K562 (cell line): ENCODE results near the gene TIFAB. TPM values are rescaled to one million over a fixed set of nuclear protein-coding genes. Genes with fewer than 3 reads are reported as not detected.

Source experiments
- CAMTA2 ChIP-seq: fragments of 250-450 bp; sonication (Bioruptor Pico); conservative IDR thresholded peaks from 2 replicates; pipeline ENCODE4 v1.5.1; 2022
- EHMT2 ChIP-seq: fragments of 450-650 bp; IDR thresholded peaks from 2 replicates; pipeline ENCODE4 v1.6.1; 2018; ENCODE audit warnings: antibody characterized with exemption
- MTA1 ChIP-seq: fragments of 450-650 bp; IDR thresholded peaks from 2 replicates; pipeline ENCODE4 v1.6.1; 2017; ENCODE audit warnings: borderline replicate concordance
- NCOR1 ChIP-seq: fragments of 450-650 bp; IDR thresholded peaks from 2 replicates; pipeline ENCODE4 v1.6.1; 2016; ENCODE audit warnings: mild to moderate bottlenecking, moderate library complexity
- NFYB ChIP-seq: IDR thresholded peaks from 2 replicates; pipeline ENCODE4 v1.6.1; 2011; ENCODE audit warnings: mild to moderate bottlenecking, moderate library complexity; ENCODE audit not compliant: insufficient read length; ENCODE audit errors: extremely low read depth
- PHF20 ChIP-seq: fragments of 450-650 bp; IDR thresholded peaks from 2 replicates; pipeline ENCODE4 v1.6.1; 2018; ENCODE audit not compliant: partially characterized antibody
- PHTF2 ChIP-seq: fragments of 250-450 bp; sonication (Bioruptor Pico); IDR thresholded peaks from 2 replicates; pipeline ENCODE4 v1.5.0; 2021; ENCODE audit warnings: mild to moderate bottlenecking
- POLR2B ChIP-seq: fragments of 450-650 bp; IDR thresholded peaks from 2 replicates; pipeline ENCODE4 v1.6.1; 2018; ENCODE audit warnings: low read depth; ENCODE audit not compliant: partially characterized antibody
- RBM34 ChIP-seq: fragments of 200-400 bp; formaldehyde crosslinking; IDR thresholded peaks from 2 replicates; pipeline ENCODE4 v1.6.1; 2018; ENCODE audit warnings: low read length, borderline replicate concordance; ENCODE audit not compliant: insufficient read depth
- U2AF2 ChIP-seq: fragments of 200-400 bp; formaldehyde crosslinking; optimal IDR thresholded peaks from 2 replicates; pipeline ENCODE3; 2017; ENCODE audit warnings: low read depth, mild to moderate bottlenecking, low read length
- ZNF121 ChIP-seq: sonication (generic); formaldehyde crosslinking; conservative IDR thresholded peaks from 2 replicates; pipeline ENCODE4 v1.8.0; 2022; ENCODE audit warnings: missing genetic modification reagents
- ZNF134 ChIP-seq: fragments of 250-450 bp; sonication (Bioruptor Pico); conservative IDR thresholded peaks from 2 replicates; pipeline ENCODE4 v1.4.0; 2020
- ZNF253 ChIP-seq: fragments of 250-450 bp; sonication (Bioruptor Pico); conservative IDR thresholded peaks from 2 replicates; pipeline ENCODE4 v1.6.1; 2021; ENCODE audit warnings: mild to moderate bottlenecking
- ZNF707 ChIP-seq: fragments of 250-450 bp; sonication (Bioruptor Pico); conservative IDR thresholded peaks from 2 replicates; pipeline ENCODE4 v1.8.0; 2022; ENCODE audit warnings: inconsistent platforms, mild to moderate bottlenecking, moderate library complexity
- polyA plus RNA-seq, 8 experiments: library from polyadenylated mRNA; depleted of rRNA in 4 of 8; stranded (reverse) in 5 of 8; unstranded in 3 of 8; fragments of >200 nt; fragmentation: Nextera tagmentation in 2 of 8; fragmentation: Illumina TruSeq in 1 of 8; extraction: Ambion mirVana in 2 of 8; extraction: Trizol in 1 of 8; gene quantifications; 2 replicates each; pipeline versions ENCODE4 v1.2.1 to v1.2.3, GENCODE V29; 2011 to 2014; ENCODE audit warnings: inconsistent platforms in 1 of 8, missing spikeins in 1 of 8
- total RNA-seq, 7 experiments: library from RNA; depleted of rRNA in 6 of 7; stranded (reverse); fragments of >200 nt in 6 of 7; fragmentation: Illumina TruSeq in 2 of 7; extraction: Trizol in 2 of 7; gene quantifications; 2 replicates each; pipeline versions ENCODE4 v1.2.1 to v1.2.3, GENCODE V29; 2011 to 2021; ENCODE audit warnings: low replicate concordance in 1 of 7
- TF ChIP-seq, protein P1 (sequence below), 2 experiments: fragments of 450-650 bp; IDR thresholded peaks; 2 replicates each; pipeline ENCODE4 v1.6.1; 2018; ENCODE audit warnings: mild to moderate bottlenecking in 2 of 2, low read depth in 1 of 2; ENCODE audit not compliant: partially characterized antibody in 2 of 2
- TF ChIP-seq, protein P2 (sequence below), 2 experiments: fragments of 450-650 bp in 1 of 2; sonication (generic) in 1 of 2; formaldehyde crosslinking in 1 of 2; IDR thresholded peaks; 2 replicates each; pipeline versions ENCODE4 v1.7.1 to v1.9.0; 2016 to 2022; ENCODE audit warnings: inconsistent platforms in 1 of 2, mild to moderate bottlenecking in 1 of 2, missing genetic modification reagents in 1 of 2

TIFAB gene
- total and polyA plus RNA-seq, 9 of the 15 experiments (the other 6 are each of a cell fraction or from before 2014, with no cell fraction given): not detected

GRCh38 chr5:135457424-135458071, 5.4 kb upstream of the TIFAB start (continued):
- TF ChIP-seq RBM34 (no peak), EHMT2 (peak; percentile 39; the same call in 1 of the 2 replicates), POLR2B (no peak), ZNF253 (CRISPR knock-in tag) (no peak), ZNF121 (no peak), CAMTA2 (CRISPR knock-in tag) (no peak), MTA1 (no peak), PHF20 (no peak), ZNF707 (CRISPR knock-in tag) (no peak), PHTF2 (no peak), U2AF2 (no peak), NCOR1 (no peak), ZNF134 (no peak), NFYB (no peak)
- TF ChIP-seq, protein P1, sequence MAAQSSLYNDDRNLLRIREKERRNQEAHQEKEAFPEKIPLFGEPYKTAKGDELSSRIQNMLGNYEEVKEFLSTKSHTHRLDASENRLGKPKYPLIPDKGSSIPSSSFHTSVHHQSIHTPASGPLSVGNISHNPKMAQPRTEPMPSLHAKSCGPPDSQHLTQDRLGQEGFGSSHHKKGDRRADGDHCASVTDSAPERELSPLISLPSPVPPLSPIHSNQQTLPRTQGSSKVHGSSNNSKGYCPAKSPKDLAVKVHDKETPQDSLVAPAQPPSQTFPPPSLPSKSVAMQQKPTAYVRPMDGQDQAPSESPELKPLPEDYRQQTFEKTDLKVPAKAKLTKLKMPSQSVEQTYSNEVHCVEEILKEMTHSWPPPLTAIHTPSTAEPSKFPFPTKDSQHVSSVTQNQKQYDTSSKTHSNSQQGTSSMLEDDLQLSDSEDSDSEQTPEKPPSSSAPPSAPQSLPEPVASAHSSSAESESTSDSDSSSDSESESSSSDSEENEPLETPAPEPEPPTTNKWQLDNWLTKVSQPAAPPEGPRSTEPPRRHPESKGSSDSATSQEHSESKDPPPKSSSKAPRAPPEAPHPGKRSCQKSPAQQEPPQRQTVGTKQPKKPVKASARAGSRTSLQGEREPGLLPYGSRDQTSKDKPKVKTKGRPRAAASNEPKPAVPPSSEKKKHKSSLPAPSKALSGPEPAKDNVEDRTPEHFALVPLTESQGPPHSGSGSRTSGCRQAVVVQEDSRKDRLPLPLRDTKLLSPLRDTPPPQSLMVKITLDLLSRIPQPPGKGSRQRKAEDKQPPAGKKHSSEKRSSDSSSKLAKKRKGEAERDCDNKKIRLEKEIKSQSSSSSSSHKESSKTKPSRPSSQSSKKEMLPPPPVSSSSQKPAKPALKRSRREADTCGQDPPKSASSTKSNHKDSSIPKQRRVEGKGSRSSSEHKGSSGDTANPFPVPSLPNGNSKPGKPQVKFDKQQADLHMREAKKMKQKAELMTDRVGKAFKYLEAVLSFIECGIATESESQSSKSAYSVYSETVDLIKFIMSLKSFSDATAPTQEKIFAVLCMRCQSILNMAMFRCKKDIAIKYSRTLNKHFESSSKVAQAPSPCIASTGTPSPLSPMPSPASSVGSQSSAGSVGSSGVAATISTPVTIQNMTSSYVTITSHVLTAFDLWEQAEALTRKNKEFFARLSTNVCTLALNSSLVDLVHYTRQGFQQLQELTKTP (IDR thresholded peaks at IDR 0.05; ENCODE audit: low read depth in 1 of 2, partially characterized antibody in 2 of 2): no peak
- TF ChIP-seq, protein P2, sequence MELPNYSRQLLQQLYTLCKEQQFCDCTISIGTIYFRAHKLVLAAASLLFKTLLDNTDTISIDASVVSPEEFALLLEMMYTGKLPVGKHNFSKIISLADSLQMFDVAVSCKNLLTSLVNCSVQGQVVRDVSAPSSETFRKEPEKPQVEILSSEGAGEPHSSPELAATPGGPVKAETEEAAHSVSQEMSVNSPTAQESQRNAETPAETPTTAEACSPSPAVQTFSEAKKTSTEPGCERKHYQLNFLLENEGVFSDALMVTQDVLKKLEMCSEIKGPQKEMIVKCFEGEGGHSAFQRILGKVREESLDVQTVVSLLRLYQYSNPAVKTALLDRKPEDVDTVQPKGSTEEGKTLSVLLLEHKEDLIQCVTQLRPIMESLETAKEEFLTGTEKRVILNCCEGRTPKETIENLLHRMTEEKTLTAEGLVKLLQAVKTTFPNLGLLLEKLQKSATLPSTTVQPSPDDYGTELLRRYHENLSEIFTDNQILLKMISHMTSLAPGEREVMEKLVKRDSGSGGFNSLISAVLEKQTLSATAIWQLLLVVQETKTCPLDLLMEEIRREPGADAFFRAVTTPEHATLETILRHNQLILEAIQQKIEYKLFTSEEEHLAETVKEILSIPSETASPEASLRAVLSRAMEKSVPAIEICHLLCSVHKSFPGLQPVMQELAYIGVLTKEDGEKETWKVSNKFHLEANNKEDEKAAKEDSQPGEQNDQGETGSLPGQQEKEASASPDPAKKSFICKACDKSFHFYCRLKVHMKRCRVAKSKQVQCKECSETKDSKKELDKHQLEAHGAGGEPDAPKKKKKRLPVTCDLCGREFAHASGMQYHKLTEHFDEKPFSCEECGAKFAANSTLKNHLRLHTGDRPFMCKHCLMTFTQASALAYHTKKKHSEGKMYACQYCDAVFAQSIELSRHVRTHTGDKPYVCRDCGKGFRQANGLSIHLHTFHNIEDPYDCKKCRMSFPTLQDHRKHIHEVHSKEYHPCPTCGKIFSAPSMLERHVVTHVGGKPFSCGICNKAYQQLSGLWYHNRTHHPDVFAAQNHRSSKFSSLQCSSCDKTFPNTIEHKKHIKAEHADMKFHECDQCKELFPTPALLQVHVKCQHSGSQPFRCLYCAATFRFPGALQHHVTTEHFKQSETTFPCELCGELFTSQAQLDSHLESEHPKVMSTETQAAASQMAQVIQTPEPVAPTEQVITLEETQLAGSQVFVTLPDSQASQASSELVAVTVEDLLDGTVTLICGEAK (IDR thresholded peaks at IDR 0.05): no peak
- TF ChIP-seq, protein P2 (CRISPR knock-in tag; IDR thresholded peaks at IDR 0.05): no peak
